Activated CD4-positive, alpha-beta T cell treated with anti-CD3 and anti-CD28 coated beads, Interleukin-2, amount 50 U/mL, for 48 hours (primary cell): ENCODE results near the gene ACADSB.
A peak's percentile ranks its signal among the peaks of the same experiment; 100 is the strongest.

Source experiments
- DNase-seq, 2 experiments: peaks; one replicate each; pipeline ENCODE4 v3.0.0-alpha.2; 2020

ACADSB gene

GRCh38 chr10:123007558-123008354 is 1.1 kb upstream of the ACADSB start:
- DNase-seq = peak; percentile 24 to 44

GRCh38 chr10:123009105-123009820 is 457 bp downstream of the ACADSB start:
- peak; percentile 18 to 34 for DNase-seq

- DNase-seq = no peak
These were observed 3.2 kb downstream of the ACADSB start for GRCh38 chr10:123011987-123012386.

GRCh38 chr10:123013456-123014419 is 4.9 kb downstream of the ACADSB start:
- DNase-seq = no peak

GRCh38 chr10:123014772-123015171 is 6.0 kb downstream of the ACADSB start:
- no peak for DNase-seq

- DNase-seq = no peak
These were observed 7.4 kb downstream of the ACADSB start for GRCh38 chr10:123016228-123016627.

- no peak for DNase-seq
These were observed 8.8 kb downstream of the ACADSB start for GRCh38 chr10:123017421-123018165.

- no peak for DNase-seq
These were observed 9.7 kb downstream of the ACADSB start for GRCh38 chr10:123018531-123018930.

GRCh38 chr10:123019264-123019663 is 10.5 kb downstream of the ACADSB start:
- no peak for DNase-seq

GRCh38 chr10:123019941-123020703 is 11.3 kb downstream of the ACADSB start:
- no peak for DNase-seq

GRCh38 chr10:123021517-123021916 is 12.7 kb downstream of the ACADSB start:
- no peak for DNase-seq

- DNase-seq = no peak
These were observed 15.7 kb downstream of the ACADSB start for GRCh38 chr10:123024540-123024939.

GRCh38 chr10:123026302-123026701 is 17.5 kb downstream of the ACADSB start:
- no peak for DNase-seq

GRCh38 chr10:123027861-123028260 is 19.1 kb downstream of the ACADSB start:
- DNase-seq = no peak

GRCh38 chr10:123031124-123031523 is 22.3 kb downstream of the ACADSB start:
- no peak for DNase-seq

GRCh38 chr10:123034332-123034731 is 25.5 kb downstream of the ACADSB start:
- DNase-seq = no peak

- DNase-seq = no peak
These were observed 26.8 kb downstream of the ACADSB start for GRCh38 chr10:123035467-123036086.

GRCh38 chr10:123038782-123039631 is 30.2 kb downstream of the ACADSB start:
- no peak for DNase-seq

GRCh38 chr10:123039632-123039930 is 30.8 kb downstream of the ACADSB start:
- DNase-seq = no peak

GRCh38 chr10:123042708-123043408 is 34.1 kb downstream of the ACADSB start:
- no peak for DNase-seq
